ENCODE data around the gene SREK1. TPM values are rescaled to one million over a fixed set of nuclear protein-coding genes. Genes with fewer than 3 reads are reported as not detected.
A peak's percentile ranks its signal among the peaks of the same experiment; 100 is the strongest.

The SREK1 gene
- total and polyA plus RNA-seq, 2 of the 8 experiments (the other 6 are each of a cell fraction or from before 2014, with no cell fraction given): 10.6 to 40.4 TPM

DNA sequence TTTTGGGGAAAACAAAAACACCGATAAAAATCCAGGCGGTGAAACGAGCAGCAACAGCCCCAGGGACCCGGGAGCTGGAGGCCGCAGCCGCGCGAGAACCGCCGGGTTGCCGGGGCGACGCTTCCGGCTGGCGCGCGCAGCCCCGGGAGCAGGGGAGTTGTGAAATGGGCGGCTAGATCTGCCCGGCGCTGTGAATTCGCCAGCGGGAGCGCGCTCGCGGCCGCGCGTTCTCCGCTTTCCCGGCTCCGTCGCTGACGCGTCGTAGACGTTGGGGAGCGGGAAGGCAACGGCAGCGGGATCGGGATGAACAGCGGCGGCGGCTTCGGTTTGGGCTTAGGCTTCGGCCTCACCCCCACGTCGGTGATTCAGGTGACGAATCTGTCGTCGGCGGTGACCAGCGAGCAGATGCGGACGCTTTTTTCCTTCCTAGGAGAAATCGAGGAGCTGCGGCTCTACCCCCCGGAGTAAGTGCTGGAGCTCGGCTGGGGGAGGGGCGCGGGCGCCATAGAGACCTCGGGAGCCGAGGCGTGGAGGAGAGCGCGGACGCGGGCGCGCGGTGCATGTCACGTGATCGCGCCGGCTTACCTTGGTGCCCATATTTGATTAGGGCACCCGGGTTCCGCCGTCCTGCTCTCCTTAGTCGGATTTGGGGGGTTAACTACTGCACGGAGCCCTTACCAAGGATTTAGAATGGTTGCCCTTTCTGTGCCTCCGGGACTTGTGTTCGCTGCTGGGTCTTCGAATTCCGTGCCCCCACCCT, at the start of gene SREK1 (continued):
- TF ChIP-seq EZH2 (IDR thresholded peaks at IDR 0.05; ENCODE audit: low read depth, low read length, severe bottlenecking): no peak
- peak; percentile 41 to 64; a peak in 3 of 4 replicates for TF ChIP-seq SIN3A (conservative IDR thresholded peaks at IDR 0.05 in 1 of 2, IDR thresholded peaks at IDR 0.05 in 1 of 2; ENCODE audit: low read depth in 1 of 2, low read length in 2 of 2)
- TF ChIP-seq CBX8 (IDR thresholded peaks at IDR 0.05; ENCODE audit: borderline replicate concordance, low read depth, low read length): no peak
- no peak for TF ChIP-seq ZNF274 (IDR thresholded peaks at IDR 0.05; ENCODE audit: borderline replicate concordance, extremely low read depth, low read length)
- no peak for TF ChIP-seq CBX5 (IDR thresholded peaks at IDR 0.05; ENCODE audit: low read depth, low read length)
- peak; percentile 87 for TF ChIP-seq KDM4A (IDR thresholded peaks at IDR 0.05; ENCODE audit: low read depth, low read length, severe bottlenecking)
- TF ChIP-seq BACH1 (IDR thresholded peaks at IDR 0.05; ENCODE audit: low read length): peak; percentile 9; the same call in 1 of the 2 replicates
- no peak for TF ChIP-seq MAFK (IDR thresholded peaks at IDR 0.05; ENCODE audit: low read depth, low read length)
- TF ChIP-seq CREB1 (IDR thresholded peaks at IDR 0.05): peak; percentile 85
- no peak for TF ChIP-seq JUND (IDR thresholded peaks at IDR 0.05; ENCODE audit: low read length)
- no peak for TF ChIP-seq GABPA (IDR thresholded peaks at IDR 0.05; ENCODE audit: borderline replicate concordance, insufficient read depth, low read length)
- TF ChIP-seq RFX5 (IDR thresholded peaks at IDR 0.05; ENCODE audit: borderline replicate concordance, low read depth, low read length): no peak
